Measurements from ENCODE around the gene MAST1.
"Not testable (repeated sequence)": the region's sequence is repeated elsewhere in the genome, so short reads cannot be mapped to it uniquely, and the experiment has no call there.

Gene MAST1

DNA sequence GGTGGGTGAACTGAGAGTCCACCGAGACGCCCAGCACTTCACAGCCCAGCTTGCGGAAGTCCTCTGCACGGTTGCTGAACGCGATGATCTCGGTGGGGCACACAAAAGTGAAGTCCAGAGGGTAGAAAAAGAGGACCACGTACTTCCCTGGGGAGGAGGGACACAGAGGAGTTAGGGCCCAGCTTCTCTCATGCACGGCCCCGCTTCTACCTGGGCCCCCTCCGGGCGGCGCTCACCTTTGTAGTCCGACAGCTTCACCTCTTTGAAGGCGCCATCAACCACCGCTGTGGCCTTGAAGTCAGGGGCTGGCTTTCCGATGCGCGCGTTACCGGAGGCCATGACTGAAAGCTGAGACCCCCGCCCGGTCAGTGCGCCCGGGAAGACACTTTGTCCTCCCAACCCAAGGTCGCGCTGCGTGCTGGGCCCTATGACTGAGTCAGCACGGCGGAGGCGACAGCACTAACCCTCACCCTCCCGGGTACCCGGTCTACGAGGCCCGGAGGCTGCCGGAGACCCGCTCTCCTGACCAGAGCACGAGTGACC lies 37.3 kb upstream of the MAST1 start:
- FAIRE-seq (no peak), DNase-seq (ENCODE audit: low spot score) (no peak)

DNA sequence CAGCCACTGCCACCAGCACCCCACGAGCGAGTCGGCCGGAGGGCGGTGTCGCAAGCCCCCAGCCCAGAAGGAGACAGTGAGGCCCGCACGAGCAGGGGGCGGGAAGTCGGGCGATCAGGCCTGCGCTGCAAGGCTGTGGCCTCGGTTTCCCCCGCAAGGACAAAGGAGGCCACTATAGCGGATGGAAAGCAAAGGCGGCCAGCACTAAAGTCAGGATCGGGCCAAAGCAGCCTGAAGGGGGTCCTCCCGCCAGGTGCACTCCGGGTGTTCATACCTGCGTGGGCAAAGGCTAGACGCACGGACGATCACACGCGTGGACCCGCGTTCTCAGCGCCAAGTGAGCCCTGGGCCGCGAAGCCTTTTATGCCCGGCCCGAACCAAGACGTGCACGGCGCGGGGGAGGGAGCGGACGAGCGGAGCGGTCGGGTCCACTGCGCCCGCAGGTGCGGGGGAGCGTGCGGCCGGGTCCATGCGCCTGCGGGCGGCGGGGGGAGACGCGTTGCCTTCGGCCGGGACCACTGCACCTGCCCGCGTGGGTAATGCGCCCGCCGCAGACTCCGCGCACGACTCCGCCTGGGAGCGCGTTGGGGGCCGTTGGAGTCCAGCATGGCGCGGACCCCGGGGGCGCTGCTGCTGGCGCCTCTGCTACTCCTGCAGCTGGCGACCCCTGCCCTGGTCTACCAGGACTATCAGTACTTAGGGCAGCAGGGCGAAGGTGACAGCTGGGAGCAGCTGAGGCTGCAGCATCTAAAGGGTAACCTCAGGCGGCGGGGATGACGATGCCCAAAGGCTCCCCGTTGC lies 36.6 kb upstream of the MAST1 start, which contains the start of the genes PRDX2 and THSD8:
Gene PRDX2 (minus strand): TSS at position 335 of the 801 bp plus-strand sequence. CDS start 539 bp downstream, outside the sequence.
Gene THSD8 (plus strand): TSS at position 604 of the 801 bp plus-strand sequence. CDS start 3 bp downstream, at position 607.
- FAIRE-seq (no peak), DNase-seq (ENCODE audit: low spot score) (no peak)

DNA sequence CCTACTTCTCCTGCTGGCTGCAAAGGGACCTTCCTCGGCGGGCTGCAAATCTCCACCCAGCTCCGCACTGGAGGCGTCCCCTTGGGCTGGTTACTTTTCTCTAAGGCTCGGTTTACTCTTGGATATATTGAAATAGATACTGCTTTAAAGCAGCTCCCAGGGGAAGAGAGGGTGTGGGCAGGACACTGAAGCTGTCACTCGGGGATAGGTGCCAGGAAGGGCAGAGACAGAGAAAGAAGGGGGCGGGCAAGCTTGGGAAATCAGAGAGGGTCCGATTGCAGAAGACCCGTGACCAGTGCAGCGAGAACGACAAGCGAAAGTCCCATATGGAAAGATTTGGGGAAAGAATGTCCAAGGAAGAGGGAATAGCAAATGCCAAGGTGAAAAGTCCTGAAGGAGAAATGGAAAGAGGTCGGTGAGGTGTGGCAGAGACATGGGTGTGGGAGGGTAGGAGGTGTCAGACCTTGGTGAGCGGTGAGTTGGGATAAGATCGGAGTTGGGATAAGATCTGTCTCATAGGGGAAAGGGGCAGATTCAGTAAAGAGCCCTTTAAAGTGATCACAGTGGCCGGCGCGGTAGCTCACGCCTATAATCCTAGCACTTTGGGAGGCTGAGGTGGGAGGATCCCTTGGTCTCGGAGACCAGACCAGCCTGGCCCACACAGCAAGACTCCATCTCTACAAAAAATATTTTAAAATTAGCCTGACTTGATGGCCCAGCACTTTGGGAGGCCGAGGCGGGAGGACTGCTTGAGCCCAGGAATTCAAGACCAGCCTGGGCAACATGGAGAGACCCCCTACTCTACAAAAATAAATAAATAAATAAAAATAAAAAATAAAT lies 35.8 kb upstream of the MAST1 start:
- FAIRE-seq = no peak
- DNase-seq (ENCODE audit: low spot score) = no peak

DNA sequence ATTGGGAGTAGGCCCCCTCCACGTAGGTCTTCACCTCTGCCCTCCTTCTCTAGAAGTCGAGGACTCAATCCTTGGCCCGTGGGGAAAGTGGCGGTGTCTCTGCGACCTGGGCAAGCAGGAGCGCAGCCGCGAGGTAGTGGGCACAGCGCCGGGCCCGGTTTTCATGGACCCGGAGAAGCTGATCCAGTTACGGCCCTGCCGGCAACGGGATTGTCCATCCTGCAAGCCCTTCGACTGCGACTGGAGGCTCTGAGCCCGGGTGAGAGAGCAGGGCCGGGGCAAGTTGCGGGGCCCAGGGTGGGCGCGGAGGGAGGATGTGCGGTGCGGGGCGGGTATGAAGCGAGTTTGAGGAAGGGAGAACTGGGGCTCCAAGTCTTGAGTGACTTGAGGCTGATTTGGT lies 34.3 kb upstream of the MAST1 start:
- DNase-seq (ENCODE audit: low spot score) = no peak
- no peak for FAIRE-seq

DNA sequence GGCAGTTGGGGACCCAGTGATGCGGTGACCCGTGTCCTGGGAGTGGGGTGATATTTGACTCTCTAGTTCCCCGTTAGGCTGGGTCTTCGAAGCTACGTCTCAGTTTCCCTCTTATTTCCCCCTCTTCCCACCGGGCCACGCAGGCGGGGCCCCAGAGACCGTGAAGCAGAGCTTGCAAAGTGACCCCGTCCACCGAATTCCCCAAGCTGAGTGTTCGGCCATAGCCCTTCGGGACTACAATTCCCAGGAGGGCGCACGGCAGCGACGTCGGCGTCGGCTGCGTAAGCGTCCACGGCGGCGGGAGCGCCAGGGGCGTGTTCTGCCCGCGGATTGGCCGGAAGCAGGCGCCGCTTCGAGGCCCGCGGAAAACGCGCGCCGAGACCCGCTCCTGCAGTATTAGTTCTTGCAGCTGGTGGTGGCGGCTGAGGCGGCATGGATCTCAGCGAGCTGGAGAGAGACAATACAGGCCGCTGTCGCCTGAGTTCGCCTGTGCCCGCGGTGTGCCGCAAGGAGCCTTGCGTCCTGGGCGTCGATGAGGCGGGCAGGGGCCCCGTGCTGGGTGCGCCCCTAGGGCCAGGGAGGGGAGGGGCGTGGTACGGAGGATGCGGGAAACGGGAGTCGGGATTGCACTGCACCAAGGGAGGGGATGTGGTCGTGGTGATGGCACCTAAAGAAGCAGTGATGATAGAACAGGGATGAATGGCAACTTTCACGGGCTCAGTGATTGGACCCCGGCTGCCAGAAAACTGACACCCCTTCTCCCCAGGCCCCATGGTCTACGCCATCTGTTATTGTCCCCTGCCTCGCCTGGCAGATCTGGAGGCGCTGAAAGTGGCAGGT lies 31.9 kb upstream of the MAST1 start, which contains the start of gene RNASEH2A:
Gene RNASEH2A (plus strand): TSS at position 343 of the 840 bp plus-strand sequence. CDS start 90 bp downstream, at position 433.
- DNase-seq (ENCODE audit: low spot score) = peak; percentile 64
- no peak for FAIRE-seq

DNA sequence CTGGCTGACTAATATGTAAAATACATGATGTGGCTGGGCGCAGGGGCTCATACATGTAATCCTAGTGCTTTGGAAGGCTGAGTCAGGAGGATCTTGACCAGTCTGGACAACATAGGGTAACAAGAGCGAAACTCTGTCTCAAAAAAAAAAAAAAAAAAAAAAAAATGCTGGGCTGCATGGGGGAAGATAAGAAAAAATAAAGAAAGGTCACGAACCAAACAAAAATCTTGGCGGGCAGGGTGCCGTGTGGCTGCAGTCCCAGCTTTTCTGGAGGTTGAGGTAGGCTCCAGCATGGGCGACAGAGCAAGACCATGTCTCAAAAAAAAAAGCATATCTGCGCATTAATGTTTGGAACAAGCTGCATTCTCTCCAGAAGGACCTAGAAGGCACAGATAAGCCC lies 23.2 kb upstream of the MAST1 start:
- no peak for DNase-seq (ENCODE audit: low spot score)
- no peak for FAIRE-seq

DNA sequence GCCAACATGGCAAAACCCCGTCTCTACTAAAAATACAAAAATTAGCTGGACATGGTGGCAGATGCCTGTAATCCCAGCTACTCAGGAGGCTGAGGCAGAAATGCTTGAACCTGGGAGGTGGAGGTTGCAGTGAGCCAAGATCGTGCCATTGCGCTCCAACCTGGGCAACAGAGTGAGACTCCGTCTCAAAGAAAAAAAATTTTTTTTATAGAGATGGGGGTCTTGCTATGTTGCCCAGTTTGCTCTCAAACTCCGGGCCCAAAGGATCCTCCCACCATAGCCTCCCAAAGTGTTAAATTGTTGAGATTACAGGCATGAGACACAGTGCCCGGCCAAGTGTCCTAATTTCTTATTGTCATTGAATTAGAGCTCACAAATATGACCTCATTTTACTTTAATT lies 21.1 kb upstream of the MAST1 start:
- DNase-seq (ENCODE audit: low spot score); FAIRE-seq: not testable (repeated sequence)

DNA sequence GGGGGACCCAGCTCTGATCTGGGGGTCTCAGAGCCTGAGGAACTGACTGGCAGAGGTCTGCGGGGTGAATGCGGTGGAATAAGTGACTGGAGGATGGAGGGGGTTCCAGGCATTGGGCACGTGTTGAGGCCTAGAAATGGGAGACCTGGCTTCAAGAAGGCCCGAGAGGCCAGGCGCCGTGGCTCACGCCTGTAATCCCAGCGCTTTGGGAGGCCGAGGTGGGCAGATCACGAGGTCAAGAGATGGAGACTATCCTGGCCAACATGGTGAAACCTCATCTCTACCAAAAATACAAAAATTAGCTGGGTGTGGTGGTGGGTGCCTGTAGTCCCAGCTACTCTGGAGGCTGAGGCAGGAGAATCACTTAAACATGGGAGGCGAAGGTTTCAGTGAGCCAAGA lies 20.5 kb upstream of the MAST1 start:
- not testable (repeated sequence) for DNase-seq (ENCODE audit: low spot score); FAIRE-seq

DNA sequence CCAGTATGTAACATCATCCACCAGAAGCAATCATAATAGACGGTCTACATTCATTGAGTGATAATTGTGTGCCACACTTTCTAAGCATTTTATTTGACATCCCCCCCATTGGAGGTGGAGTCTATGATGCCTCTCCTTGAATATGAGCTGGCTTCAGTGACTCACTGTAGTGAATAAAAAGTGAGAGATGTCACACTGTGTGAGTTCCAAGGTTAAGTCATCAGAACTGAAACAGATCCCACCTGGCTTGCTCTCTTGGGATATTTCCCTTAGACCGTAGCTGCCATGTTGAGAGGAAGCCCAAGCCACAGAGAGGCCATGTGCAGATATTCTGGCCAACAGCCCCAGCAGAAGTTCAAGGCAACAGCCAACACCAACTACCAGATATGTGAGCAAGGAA lies 16.6 kb upstream of the MAST1 start:
- DNase-seq (ENCODE audit: low spot score) (peak; percentile 33), FAIRE-seq (no peak)

DNA sequence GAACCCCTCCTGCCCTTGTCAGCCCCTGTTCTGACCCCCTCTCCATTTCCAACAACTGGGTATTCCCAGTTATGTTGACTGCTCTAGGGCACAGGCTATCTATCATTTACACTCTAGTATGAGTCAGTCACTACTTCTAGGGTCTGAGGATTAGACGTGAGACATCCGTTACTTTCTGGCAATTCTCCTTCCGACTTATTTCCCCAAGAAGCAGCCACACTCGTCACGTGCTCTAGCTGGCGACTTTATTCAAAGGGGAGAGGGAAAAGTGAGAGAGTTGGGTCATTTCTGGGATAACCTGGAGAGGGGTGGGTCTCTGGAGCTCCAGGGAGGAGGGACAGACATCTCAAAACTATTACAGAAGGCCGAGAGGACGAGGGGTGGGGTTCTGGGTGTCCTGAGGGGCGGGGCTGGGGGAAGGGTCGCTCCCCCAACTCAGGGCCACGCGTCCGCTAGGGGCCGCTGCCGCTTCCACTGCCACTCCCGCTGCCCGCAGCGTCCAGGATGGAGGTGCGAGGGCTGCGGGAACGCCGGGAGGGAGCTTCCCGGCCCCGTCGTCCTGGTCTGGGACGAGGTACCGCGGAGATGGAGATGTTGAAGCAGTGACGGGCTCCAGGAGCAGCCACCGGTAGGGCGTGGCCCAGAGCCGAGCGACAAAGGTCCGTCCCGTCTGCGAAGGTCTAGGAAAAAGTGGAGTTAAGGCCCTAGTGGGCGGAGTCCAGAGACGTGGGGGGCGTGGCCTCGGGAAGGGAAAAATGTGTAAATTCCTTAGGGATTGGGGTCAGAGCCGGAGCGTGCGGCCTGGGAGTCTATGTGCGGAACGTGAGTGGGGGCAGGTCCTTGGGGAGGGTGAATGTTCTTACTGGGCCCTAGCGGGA lies 12.8 kb upstream of the MAST1 start:
- FAIRE-seq = no peak
- no peak for DNase-seq (ENCODE audit: low spot score)

DNA sequence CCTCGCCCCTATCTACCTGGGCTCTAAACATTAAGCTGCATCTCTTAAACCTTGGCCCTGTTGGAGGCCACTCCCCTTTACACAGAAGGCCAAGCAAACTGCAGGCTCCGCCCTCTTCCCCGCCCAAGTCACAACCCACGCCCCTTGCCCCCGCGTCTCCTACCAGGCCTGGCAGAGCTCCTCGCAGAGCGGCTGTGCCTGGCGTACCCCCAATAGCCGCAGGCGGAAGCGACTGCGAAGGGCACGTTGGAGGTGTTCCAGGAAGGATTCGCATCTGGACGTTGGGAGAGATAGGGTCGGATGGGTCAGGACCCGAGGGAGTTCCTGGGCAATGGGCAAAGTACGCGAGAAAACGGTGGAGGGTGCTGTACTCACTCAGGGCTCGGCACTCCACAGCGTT lies 9.8 kb upstream of the MAST1 start:
- FAIRE-seq = no peak
- no peak for DNase-seq (ENCODE audit: low spot score)

DNA sequence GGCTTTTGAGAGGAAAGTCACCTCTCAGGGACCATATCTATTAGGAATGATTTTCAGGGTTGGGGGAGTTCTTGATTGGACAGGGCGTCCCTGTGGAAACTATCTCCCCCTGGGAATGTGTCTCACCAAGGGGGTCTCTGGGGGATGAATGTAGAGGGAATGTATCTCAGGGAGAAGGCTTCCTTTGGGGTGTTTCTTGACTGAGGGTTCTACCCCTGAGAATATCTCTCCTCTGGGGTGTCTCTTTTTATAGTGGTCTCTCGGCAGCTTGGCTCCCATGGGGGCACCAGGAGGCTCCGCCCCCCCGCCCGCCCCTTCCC lies 4.9 kb upstream of the MAST1 start:
- DNase-seq (ENCODE audit: low spot score) (no peak), FAIRE-seq (no peak)

DNA sequence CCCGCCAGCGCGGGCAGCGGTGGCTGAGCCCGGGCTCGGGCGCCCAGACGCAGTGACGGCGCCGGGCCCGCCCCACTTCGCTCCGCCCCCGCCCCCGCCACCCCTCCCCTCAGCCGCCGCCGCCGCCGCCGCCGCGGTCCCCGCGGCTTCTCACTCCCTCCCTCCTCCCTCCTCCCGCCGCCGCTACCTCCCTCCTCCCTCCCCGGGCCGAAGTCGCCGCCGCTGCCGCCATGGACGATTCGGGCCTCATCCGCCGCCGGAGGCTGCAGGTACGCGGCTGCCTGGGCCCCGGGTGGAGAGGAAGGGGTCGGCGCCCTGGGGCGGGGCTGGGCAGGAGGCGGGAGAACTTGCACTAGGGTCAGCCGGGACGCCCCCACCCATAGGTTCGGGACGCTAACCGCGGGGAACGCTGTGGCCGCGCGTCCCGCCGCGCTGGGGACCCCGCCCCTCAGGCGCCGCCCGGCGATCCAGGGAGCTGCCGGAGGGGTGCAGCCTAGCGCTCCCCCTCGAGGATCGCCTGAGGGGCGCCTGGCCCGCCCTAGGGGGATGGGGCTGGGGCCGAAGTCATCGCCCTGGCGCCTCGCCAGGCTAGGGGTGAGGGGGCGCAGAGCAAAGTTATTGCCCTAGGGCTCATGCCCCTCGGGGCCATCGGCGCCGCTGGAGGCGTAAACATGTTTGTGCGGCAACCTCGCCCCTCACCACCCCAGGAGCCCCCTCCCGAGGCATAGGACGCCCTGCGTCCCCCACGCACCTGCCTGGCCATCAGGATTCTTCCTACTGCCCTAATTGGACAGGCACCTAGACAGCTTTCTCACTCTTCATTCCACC lies 4.4 kb upstream of the MAST1 start:
- DNase-seq (ENCODE audit: low spot score) = no peak
- FAIRE-seq = no peak

DNA sequence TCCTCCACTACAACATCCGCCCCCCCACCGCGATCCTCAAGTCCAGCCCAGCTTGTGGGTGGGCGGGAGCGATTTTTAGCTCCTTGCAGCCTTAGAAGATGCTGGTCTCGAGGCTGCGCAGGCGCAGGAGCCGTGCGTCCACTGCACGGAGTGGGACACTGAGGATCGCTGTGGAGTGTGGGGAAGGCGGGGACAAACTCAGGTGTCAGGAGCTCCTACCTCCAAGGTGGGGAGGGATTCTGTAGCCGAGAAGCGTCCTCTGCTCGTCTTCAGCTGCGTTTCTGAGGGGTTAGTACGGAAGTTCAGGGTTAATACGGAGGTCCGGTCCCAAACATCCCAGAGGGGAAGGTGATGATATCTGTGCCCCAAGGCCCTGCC lies 3.8 kb upstream of the MAST1 start, which contains the start of gene RTBDN:
Gene RTBDN (minus strand): TSS at position 14 of the 378 bp plus-strand sequence. CDS start 4,600 bp downstream, outside the sequence.
- DNase-seq (ENCODE audit: low spot score) (no peak), FAIRE-seq (no peak)

DNA sequence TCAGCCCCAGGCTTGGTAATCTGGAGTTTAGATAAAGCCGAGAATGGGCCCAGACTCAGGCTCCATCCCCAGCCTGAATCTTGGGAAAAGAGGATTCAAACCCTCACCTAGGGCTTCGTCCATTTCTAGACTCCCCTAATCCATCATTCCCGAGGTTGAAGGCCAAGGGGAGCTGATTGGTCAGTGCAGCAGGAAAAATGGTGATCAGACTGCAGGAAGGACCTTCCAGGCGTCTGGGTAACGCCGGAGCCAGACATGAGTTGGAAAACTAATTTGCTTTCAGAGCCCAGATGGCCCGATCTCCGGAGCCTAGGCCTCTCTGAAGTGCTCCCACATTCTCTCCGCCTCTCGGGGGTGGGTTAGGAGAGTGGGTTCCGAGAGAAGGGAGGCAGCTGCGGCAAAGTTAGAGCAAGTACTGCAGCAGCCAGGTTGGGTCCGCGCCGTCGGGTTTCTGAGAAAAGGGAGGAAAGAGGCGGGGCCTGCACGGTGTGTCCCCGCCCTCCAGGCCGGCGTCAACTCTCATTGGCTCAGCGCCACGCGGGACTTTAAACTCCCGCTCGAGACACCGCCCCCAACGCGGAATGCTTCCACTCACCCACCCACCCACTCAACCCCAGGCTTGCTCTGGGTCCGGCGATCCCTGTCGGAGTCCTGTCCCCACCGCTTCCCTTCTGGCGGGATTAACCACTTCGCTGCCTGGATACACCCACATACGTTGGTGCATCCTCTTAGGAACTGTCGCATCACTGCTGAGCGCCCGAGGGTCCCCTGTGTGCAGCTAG lies 3.1 kb upstream of the MAST1 start:
- DNase-seq (ENCODE audit: low spot score) = no peak
- FAIRE-seq = no peak

DNA sequence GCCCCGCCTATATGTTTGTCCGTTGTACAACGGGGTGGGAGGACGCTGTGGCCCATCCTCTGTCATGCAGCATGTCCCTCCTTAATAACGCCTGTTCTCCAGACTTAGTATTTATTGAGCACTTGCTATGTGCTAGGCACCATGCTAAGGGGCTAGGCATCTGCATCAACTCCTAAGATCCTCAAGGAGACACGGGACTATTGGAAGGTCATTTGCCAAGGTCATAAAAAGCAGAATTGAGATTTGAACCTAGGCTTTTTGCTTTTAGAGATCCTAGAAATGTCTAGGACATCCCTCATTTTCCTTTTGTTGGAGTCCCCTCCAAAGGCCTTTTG lies 1.8 kb upstream of the MAST1 start:
- FAIRE-seq (no peak), DNase-seq (ENCODE audit: low spot score) (no peak)

DNA sequence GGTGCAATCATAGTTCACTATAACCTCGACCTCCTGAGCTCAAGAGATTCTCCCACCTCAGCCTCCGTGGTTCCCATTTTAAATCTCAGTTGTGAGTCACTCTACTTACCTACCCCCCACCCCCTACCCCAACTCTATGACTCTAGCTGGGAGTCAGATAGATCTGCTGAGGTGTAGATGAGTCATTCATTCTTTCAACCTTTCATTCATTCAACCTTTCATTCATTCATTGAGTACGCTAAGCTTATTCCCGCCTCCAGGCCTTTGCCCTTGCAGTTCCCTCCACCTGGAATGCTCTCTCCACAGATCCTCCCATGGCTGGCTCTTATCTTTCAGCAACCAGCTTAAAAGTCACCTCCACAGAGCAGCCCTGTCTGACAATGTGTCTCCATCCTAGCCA lies 1.1 kb upstream of the MAST1 start:
- no peak for FAIRE-seq
- DNase-seq (ENCODE audit: low spot score) = peak; percentile 63

DNA sequence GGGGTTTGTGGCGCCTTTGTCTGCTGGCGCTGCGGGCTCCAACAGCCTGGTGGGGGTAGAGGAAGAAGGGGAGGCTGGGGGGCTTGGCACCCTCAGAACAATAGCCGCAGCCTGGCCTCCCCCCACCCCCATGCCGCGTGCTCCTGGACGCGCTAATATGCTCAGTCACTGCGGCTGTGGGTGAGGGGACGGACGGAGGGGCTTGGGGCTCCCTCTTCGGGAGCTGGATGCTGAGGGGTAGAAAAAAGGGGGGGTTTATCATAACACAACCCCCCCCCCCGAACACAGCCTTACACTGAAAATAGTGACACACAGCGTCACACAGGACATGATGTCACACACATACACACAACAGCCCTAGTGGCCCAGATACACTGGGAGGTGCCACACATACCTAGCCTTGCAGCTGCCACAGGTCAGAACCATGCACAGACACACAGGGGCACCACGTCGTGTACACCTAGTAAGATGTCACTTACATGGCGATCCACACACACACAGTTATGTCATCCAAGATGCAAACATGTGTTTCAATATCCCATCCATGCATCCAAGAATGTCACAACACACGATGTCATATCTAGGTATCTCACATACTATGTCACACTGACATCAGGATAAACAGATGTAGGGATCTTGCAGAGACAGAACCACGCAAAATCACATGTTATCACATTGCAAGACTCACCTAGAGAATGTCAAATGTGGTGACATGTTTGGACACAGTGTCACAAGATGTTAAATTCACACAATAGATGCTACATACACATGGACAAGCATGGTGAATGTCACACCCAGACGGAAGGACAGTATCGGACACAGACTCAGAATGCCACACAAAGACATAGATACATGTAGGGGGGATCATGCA lies 806 bp downstream of the MAST1 start:
- DNase-seq (ENCODE audit: low spot score) (no peak), FAIRE-seq (no peak)

Data from RCC 7860 (cell line).